Measurements from ENCODE around the gene EOMES. TPM values are rescaled to one million over a fixed set of nuclear protein-coding genes. Genes with fewer than 3 reads are reported as not detected.

The EOMES gene
- total and polyA plus RNA-seq, 2 donors (not counting 1 experiment from before 2014, with no cell fraction given) = 0.10 to 0.12 TPM

- no peaks in the 10 kb centered on the region for H3K9me3 Mint-ChIP-seq (ENCODE audit: insufficient read depth)
- TF ChIP-seq EZH2 (IDR thresholded peaks at IDR 0.05; ENCODE audit: borderline replicate concordance, insufficient read depth, low read depth, low read length, poor library complexity, severe bottlenecking) = no peak
- TF ChIP-seq CTCF (IDR thresholded peaks at IDR 0.05) = no peak
- H3K79me2 ChIP-seq (ENCODE audit: control insufficient read depth, insufficient read depth, low read length) = no peaks in the 10 kb centered on the region
- CTCF ChIA-PET = interaction anchor here (1.3 to 3.8 kb wide), 12 partner anchors 10 to 636 kb away, joined by 4 to 112 read pairs (median 7); partner anchors contain the start of genes AZI2, EOMES and ZCWPW2
- peaks cover 33% of the 10 kb centered on the region for H3K4me1 Mint-ChIP-seq
- no peaks in the 10 kb centered on the region for H4K20me1 ChIP-seq (ENCODE audit: control insufficient read depth, insufficient read depth, low read length, poor library complexity, severe bottlenecking)
- H3K36me3 ChIP-seq (replicated peaks in 1 of 2; ENCODE audit: control extremely low read depth in 1 of 2, control insufficient read depth in 1 of 2, extremely low read depth in 1 of 2, insufficient read depth in 2 of 2, low read length in 1 of 2) = no peaks in the 10 kb centered on the region
- intact Hi-C loops (cut with micrococcal nuclease) = no loop called here
- peaks cover 70% of the 10 kb centered on the region for H3K27me3 Mint-ChIP-seq
- no peak overlapping the region for H3K27ac Mint-ChIP-seq
- H3K4me1 ChIP-seq (ENCODE audit: control insufficient read depth in 2 of 2, insufficient read depth in 2 of 2, low read length in 2 of 2) = peaks cover 31 to 32% of the 10 kb centered on the region in 2 donors
- H3K9me3 ChIP-seq (ENCODE audit: control extremely low read depth in 1 of 3, control insufficient read depth in 2 of 3, insufficient read depth in 1 of 3, low read length in 2 of 3) = peaks cover 0 to 15% (median 0%) of the 10 kb centered on the region in 3 donors
- peak overlapping the region; percentile 96 for H3K4me2 ChIP-seq (replicated peaks; ENCODE audit: low read depth, low read length, poor library complexity, severe bottlenecking)
- peak overlapping the region; percentile 94 for H3K4me3 Mint-ChIP-seq
- no peak for DNase-seq
- ATAC-seq (ENCODE audit: low read depth) = no peak
- H3K27ac ChIP-seq (ENCODE audit: low read length in 2 of 2) = no peak overlapping the region
- H3K27me3 ChIP-seq (replicated peaks in 1 of 4; ENCODE audit: control extremely low read depth in 1 of 4, control insufficient read depth in 3 of 4, insufficient read depth in 4 of 4, low read length in 3 of 4) = peaks cover 0 to 57% (median 53%) of the 10 kb centered on the region in 4 experiments
- H3K4me3 ChIP-seq (ENCODE audit: control extremely low read depth in 1 of 5, extremely low read depth in 1 of 5, insufficient read depth in 1 of 5, low read depth in 2 of 5, low read length in 4 of 5) = peak overlapping the region; percentile 50 to 79 (median 66)
- H3K9ac ChIP-seq (ENCODE audit: low read length) = peak overlapping the region; percentile 82
- POLR2A ChIA-PET = no interaction called here
- WGBS (ENCODE audit: insufficient coverage) = 9% methylated on average over 11 of the region's 18 CpGs
- peak overlapping the region; percentile 94 for H2AFZ ChIP-seq (ENCODE audit: insufficient read depth, low read depth, low read length, poor library complexity, severe bottlenecking)
Observed at GRCh38 chr3:27713078-27713423, 9.1 kb downstream of the EOMES start.
